ENCODE measurements around the gene CRELD2. TPM values are rescaled to one million over a fixed set of nuclear protein-coding genes. Genes with fewer than 3 reads are reported as not detected.

CRELD2 gene
- total RNA-seq, 3 donors from 2014 or later (not counting 1 experiment from before 2014, with no cell fraction given), result 45.1 to 69.8 (median 48.5) TPM

DNA sequence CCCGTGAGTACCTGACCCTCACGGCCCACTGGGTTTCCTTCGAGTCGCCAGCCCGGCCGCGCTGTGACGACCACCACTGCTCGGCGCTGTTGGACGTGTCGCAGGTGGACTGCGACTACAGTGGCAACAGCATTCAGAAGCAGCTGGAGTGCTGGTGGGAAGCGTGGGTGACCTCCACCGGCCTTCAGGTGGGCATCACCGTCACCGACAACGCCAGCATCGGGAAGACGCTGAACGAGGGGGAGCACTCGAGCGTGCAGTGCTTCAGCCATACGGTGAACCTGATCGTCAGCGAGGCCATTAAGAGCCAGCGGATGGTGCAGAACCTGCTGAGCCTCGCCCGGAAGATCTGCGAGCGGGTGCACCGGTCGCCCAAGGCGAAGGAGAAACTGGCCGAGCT is 32.6 kb upstream of the CRELD2 start:
- intact Hi-C loops (cut with micrococcal nuclease), result no loop called here
- H3K4me3 ChIP-seq (ENCODE audit: low read length), result no peak overlapping the region
- Mint-ChIP-seq H3K27me3 (ENCODE audit: low read depth in 2 of 2) (no peaks in the 10 kb centered on the region), H3K9me3 (no peaks in the 10 kb centered on the region), H3K27ac (no peak overlapping the region), H3K36me3 (peaks cover 11% of the 10 kb centered on the region), H3K4me1 (peaks cover 20 to 32% of the 10 kb centered on the region in 2 donors), H3K4me3 (no peak overlapping the region)
- peaks cover 28% of the 10 kb centered on the region for H3K36me3 ChIP-seq (ENCODE audit: control insufficient read depth, insufficient read depth, low read length)
- TF ChIP-seq, protein P1, sequence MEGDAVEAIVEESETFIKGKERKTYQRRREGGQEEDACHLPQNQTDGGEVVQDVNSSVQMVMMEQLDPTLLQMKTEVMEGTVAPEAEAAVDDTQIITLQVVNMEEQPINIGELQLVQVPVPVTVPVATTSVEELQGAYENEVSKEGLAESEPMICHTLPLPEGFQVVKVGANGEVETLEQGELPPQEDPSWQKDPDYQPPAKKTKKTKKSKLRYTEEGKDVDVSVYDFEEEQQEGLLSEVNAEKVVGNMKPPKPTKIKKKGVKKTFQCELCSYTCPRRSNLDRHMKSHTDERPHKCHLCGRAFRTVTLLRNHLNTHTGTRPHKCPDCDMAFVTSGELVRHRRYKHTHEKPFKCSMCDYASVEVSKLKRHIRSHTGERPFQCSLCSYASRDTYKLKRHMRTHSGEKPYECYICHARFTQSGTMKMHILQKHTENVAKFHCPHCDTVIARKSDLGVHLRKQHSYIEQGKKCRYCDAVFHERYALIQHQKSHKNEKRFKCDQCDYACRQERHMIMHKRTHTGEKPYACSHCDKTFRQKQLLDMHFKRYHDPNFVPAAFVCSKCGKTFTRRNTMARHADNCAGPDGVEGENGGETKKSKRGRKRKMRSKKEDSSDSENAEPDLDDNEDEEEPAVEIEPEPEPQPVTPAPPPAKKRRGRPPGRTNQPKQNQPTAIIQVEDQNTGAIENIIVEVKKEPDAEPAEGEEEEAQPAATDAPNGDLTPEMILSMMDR (IDR thresholded peaks at IDR 0.05), result no peak
- ATAC-seq (no peak), DNase-seq (no peak)
- no peak overlapping the region for H3K27ac ChIP-seq (ENCODE audit: low read length)
- H3K9me3 ChIP-seq (ENCODE audit: control insufficient read depth, insufficient read depth, low read length), result peaks cover 2% of the 10 kb centered on the region
- peaks cover 18% of the 10 kb centered on the region for H3K4me1 ChIP-seq (ENCODE audit: control insufficient read depth, insufficient read depth, low read length)
- H3K27me3 ChIP-seq (ENCODE audit: control insufficient read depth, insufficient read depth, low read length), result no peaks in the 10 kb centered on the region
- 98% methylated on average over 35 of the region's 35 CpGs for WGBS (ENCODE audit: insufficient coverage)

DNA sequence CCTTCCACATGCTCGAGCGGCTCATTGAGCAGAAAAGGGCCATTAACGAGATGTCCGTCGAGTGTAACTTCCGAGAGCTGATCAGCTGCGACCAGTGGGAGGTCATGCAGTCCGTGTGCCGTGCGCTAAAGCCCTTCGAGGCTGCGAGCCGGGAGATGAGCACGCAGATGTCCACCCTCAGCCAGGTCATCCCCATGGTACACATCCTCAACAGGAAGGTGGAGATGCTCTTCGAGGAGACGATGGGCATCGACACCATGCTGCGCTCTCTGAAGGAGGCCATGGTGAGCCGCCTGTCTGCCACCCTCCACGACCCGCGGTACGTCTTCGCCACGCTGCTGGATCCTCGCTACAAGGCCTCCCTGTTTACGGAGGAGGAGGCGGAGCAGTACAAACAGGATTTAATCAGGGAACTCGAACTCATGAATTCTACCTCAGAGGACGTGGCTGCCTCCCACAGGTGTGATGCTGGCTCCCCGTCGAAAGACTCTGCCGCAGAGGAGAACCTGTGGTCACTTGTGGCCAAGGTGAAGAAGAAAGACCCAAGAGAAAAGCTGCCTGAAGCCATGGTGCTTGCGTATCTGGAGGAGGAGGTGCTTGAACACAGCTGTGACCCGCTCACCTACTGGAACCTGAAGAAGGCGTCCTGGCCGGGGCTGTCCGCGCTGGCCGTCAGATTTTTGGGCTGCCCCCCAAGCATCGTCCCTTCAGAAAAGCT is 31.9 kb upstream of the CRELD2 start:
- peaks cover 12% of the 10 kb centered on the region for H3K4me1 ChIP-seq (ENCODE audit: control insufficient read depth, insufficient read depth, low read length)
- Mint-ChIP-seq H3K27ac (peak overlapping the region in 1 of 2 donors; percentile 65), H3K9me3 (no peaks in the 10 kb centered on the region), H3K27me3 (ENCODE audit: low read depth in 2 of 2) (no peaks in the 10 kb centered on the region), H3K4me3 (no peak overlapping the region), H3K36me3 (peaks cover 16% of the 10 kb centered on the region), H3K4me1 (peaks cover 20 to 36% of the 10 kb centered on the region in 2 donors)
- H3K27me3 ChIP-seq (ENCODE audit: control insufficient read depth, insufficient read depth, low read length), result no peaks in the 10 kb centered on the region
- DNase-seq, result no peak
- intact Hi-C loops (cut with micrococcal nuclease), result no loop called here
- peaks cover 28% of the 10 kb centered on the region for H3K36me3 ChIP-seq (ENCODE audit: control insufficient read depth, insufficient read depth, low read length)
- WGBS (ENCODE audit: insufficient coverage), result 89% methylated on average over 41 of the region's 41 CpGs
- peaks cover 2% of the 10 kb centered on the region for H3K9me3 ChIP-seq (ENCODE audit: control insufficient read depth, insufficient read depth, low read length)
- TF ChIP-seq, protein P1 (IDR thresholded peaks at IDR 0.05), result no peak
- no peak overlapping the region for H3K4me3 ChIP-seq (ENCODE audit: low read length)
- no peak overlapping the region for H3K27ac ChIP-seq (ENCODE audit: low read length)
- peak in 2 of 3 donors; percentile 24 to 62 for ATAC-seq

DNA sequence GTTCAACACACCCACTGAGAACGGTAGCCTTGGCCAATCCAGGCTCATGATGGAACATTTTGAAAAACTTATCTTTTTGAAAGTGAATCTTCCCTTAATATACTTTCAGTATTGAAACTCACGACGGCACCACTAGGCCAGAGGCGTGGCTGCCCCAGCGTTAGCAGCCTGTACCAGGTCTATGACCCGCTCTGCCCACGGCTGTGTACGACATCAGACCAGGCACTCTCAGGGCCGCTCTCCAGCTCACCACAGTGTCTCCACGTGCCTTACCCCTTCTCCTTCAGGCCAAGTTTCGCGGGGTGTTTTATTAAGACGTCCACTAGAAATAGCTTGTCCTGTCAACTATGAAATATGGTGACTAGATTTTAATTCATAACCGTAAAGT is 31.4 kb upstream of the CRELD2 start:
- WGBS (ENCODE audit: insufficient coverage), result 89% methylated on average over 14 of the region's 14 CpGs
- DNase-seq, result no peak
- Mint-ChIP-seq H3K27ac (peak overlapping the region in 1 of 2 donors; percentile 65), H3K27me3 (ENCODE audit: low read depth in 2 of 2) (no peaks in the 10 kb centered on the region), H3K4me3 (no peak overlapping the region), H3K36me3 (peaks cover 19% of the 10 kb centered on the region), H3K4me1 (peaks cover 20 to 32% of the 10 kb centered on the region in 2 donors), H3K9me3 (no peaks in the 10 kb centered on the region)
- H3K36me3 ChIP-seq (ENCODE audit: control insufficient read depth, insufficient read depth, low read length), result peaks cover 28% of the 10 kb centered on the region
- peak in 2 of 3 donors; percentile 5 to 52 for ATAC-seq
- intact Hi-C loops (cut with micrococcal nuclease), result no loop called here
- H3K27me3 ChIP-seq (ENCODE audit: control insufficient read depth, insufficient read depth, low read length), result no peaks in the 10 kb centered on the region
- H3K4me3 ChIP-seq (ENCODE audit: low read length), result no peak overlapping the region
- TF ChIP-seq, protein P1 (IDR thresholded peaks at IDR 0.05), result no peak
- peaks cover 2% of the 10 kb centered on the region for H3K9me3 ChIP-seq (ENCODE audit: control insufficient read depth, insufficient read depth, low read length)
- H3K4me1 ChIP-seq (ENCODE audit: control insufficient read depth, insufficient read depth, low read length), result peaks cover 11% of the 10 kb centered on the region
- no peak overlapping the region for H3K27ac ChIP-seq (ENCODE audit: low read length)

DNA sequence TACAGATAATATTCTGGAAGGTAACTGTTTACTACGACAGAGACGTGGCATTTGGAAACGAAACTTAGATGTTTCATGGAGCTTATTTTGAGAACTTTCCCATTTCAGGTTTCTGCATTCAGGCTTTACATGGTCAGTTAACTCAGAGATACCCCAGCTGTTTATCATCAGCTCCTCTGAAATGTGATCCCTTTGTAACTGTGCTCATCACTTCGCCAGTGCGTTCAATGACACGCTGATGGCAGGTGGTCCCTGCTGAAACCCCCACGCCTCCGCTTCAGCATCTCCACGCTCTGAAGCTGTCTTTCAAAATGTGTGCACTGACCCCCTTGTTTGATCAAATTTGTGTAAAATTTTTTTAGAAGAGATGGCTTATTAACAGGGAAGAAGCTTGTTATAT is 30.7 kb upstream of the CRELD2 start:
- 97% methylated on average over 9 of the region's 9 CpGs for WGBS (ENCODE audit: insufficient coverage)
- Histone ChIP-seq H3K4me3 (ENCODE audit: low read length) (no peak overlapping the region), H3K27ac (ENCODE audit: low read length) (no peak overlapping the region), H3K36me3 (ENCODE audit: control insufficient read depth, insufficient read depth, low read length) (peaks cover 28% of the 10 kb centered on the region), H3K9me3 (ENCODE audit: control insufficient read depth, insufficient read depth, low read length) (peaks cover 2% of the 10 kb centered on the region), H3K27me3 (ENCODE audit: control insufficient read depth, insufficient read depth, low read length) (no peaks in the 10 kb centered on the region), H3K4me1 (ENCODE audit: control insufficient read depth, insufficient read depth, low read length) (peaks cover 11% of the 10 kb centered on the region)
- Mint-ChIP-seq H3K4me3 (no peak overlapping the region), H3K27me3 (ENCODE audit: low read depth in 2 of 2) (no peaks in the 10 kb centered on the region), H3K9me3 (no peaks in the 10 kb centered on the region), H3K4me1 (peaks cover 14 to 25% of the 10 kb centered on the region in 2 donors), H3K27ac (no peak overlapping the region), H3K36me3 (peaks cover 19% of the 10 kb centered on the region)
- intact Hi-C loops (cut with micrococcal nuclease), result no loop called here
- DNase-seq (no peak), ATAC-seq (no peak)
- TF ChIP-seq, protein P1 (IDR thresholded peaks at IDR 0.05), result no peak

Measured in natural killer cell (primary cell).